ENCODE measurements around the gene MIPEP.
"Not testable (repeated sequence)": the region's sequence is repeated elsewhere in the genome, so short reads cannot be mapped to it uniquely, and the experiment has no call there.

The MIPEP gene

DNA sequence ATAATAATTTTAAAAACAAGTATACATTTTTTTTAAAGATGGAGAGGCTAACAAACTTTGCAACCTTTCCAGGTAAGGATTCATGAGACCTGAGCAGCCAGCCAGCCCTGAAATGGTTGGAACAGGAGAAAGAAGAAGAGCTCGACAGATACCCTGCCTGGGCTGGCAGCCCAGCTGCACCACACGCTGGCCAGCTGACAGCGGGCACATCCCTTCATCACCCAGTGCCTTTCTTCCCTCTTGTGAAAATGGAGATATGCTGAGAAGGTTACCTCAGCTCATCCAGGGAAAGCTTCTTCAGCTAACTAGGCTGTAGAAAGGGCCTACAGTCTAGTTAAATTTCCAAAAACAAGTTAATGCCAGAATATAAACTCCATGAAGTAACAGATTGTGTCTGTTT lies 4.8 kb downstream of the MIPEP start:
- not testable (repeated sequence) for DNase-seq

DNA sequence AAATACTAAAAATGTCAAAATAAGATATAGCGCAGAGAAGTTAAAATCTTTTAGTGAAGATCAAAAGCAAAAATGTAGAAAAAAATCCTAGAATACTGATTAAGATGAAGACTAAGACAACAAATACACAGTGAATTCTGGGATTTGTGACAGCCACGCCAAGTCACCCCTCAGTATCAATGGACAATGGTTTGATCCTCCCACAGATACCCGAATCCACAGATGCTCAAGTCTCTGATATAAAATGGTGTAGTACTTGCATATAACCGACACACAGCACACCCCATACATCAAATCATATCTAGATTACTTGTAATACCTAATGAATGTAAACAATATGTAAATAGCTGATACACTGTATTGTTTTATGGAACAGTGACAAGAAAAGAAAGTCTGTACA lies 5.9 kb downstream of the MIPEP start:
- DNase-seq, result no peak

DNA sequence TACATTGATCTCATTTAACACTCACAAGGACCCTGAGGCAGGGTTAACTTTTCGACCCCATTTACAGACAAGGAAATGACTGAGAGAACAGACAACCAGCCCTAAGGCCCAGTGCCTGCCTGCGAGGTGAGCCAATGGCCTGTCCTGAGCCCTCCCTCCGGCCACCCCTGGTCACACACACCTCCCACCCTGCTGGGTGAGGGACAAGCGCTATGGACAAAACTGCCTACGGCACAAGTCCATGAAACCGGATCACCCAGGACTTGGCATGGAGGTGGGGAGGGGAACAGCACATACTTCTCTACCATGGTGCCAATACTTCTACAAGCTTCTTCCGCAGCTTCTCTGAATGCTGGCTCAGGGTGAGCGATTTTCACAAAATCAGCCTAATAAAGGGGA lies 7.8 kb downstream of the MIPEP start:
- not testable (repeated sequence) for DNase-seq

DNA sequence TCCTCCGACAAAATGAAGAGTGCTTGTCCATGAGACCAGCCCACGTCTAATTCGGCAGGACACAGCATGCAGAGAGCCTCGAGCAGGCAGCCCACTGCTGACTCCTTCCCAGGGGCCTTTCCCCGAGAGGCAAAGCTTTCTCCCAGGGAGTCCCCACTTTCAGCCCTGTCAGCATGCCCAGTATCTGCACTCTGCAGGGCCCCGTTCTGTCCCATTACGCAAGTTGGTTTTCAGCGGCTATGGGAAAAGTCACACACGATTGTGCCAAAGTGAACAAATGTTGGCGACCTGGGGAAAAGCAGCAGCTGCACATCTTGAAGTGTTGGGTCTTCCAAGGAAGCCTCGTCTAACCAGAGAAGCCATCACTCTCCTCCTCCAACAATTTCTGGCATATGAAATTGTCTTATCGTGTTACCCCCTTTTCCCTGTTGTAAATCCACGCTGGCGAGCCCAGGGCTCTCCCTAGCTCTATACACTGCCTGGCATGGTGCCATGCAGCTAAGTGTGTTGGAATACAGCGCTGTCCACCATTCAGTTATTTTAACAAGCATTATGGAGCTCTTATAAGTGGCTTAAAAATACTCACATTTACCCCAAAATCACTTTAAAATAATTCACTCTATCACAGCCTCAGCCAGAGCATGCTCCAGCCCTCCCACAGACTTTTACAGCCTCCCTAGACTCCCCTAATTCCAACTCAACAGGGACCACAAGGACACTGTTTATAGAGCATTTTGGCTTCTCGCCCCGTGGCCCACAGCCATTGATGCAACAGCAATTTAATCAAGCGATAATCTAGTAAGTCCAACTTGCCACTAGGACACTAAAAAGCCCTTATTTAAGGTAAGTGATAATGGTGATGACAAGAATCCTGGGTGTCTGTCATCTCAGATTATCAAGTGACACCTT lies 8.5 kb downstream of the MIPEP start:
- not testable (repeated sequence) for DNase-seq

DNA sequence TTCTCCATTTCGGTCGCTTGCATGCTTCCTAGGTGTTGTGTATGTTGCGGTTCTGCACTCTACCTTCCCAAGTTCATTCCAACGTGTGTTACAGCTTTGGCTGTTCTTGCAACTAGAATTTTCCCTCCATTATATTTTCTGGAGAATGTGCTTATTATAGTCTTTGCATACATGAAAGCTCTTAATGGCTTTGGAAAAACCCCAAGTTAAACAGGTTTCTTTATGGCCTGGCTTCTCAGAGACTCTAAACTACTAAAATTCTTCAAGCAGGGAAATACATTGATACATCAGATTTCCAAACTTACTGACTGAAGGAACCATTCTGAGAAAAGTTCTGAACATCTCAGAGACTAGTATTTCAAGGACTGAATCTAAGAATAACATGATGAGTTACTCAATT lies 11.9 kb downstream of the MIPEP start:
- DNase-seq, result no peak

DNA sequence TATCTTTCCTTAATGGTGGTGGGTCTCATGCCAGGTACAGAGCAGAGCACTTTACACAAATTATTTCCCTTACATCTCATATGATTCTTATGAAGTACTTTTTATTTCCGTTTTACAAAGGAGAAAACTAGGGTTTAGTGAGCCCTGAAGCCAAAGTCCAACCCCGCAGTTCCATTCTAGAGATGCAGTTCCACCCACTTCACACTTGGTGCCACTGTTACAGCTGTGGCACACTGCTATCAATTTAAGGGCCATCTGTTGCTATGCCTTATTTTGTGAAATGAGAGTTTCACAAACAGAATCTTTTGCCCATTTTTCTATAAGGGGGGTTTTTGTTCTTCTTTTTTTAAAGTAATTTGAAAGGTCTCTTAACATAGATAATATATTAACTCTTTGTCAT lies 12.9 kb downstream of the MIPEP start:
- no peak for DNase-seq

DNA sequence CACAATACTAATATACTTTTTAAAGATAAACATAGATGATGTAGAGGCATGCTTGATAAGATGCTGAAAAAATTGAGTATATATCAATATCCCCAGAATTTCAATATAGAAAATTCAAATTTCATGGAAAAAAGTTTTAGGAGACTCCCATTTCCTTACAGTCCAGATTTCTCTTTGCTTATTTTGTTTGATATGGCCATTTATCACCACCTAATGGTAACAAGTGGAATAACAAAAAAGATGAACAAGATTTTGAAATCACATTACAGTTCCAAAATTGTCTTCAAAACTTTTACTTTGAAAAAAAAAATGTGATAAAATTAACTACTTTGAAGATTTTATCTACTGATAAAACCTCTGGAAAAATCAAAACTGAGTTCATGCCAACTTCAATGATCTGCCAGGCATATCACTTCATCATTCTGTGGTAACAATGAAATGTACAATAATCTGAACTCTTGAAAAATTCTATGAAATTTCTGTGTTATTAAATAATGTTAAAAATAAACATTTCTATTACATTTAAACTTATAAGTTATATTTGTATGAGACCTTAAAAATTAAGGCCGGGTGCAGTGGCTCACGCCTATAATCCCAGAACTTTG lies 17.5 kb downstream of the MIPEP start:
- DNase-seq, result no peak

DNA sequence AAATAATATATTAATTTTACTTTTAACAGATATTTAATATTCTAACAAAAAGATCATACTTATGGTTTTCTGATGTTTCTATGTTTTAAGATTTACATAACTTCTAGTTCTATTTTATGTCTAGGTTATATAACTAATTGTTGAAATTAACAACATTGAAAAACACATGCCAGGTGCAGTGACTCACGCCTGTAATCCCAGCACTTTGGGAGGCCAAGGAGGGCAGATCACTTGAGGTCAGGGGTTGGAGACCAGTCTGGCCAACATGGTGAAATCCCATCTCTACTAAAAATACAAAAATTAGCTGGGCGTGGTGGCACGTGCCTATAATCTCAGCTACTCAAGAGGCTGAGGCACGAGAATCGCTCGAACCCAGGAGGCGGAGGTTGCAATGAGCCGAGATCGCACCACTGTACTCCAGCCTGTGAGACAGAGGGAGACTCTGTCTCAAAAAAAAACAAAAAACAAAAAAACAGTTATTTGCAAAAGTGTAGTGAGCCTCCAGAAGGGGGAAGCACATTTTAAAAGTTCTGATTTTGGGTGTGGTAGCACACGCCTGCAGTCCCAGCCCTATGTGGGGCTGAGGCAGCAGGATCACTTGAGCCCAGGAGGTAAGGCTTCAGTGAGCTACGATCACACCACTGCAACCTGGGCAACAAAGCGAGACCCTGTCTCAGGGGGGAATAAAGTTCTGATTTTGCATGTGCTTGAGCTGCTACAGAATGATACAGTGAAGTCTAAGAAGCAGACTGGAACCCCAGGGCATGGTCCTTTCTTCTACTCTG lies 18.7 kb downstream of the MIPEP start:
- no peak for DNase-seq

DNA sequence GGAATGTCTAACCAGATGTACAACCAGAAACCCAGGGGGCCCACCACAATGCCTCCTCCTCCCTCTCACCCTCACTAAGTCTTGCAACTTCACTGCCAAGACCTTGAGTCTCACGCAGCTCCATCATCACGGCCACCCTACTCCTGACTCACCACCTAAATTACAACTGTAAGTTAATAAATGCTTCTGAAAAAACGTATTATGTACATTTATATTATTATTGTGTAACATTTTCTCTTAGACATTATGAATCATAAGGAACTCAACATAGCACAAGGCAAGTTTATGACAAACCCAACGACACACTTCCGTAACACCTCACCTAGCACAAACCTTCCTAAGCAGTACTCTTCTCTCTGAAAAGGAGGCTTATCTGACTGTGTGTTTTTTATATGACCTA lies 20.7 kb downstream of the MIPEP start:
- no peak for DNase-seq

DNA sequence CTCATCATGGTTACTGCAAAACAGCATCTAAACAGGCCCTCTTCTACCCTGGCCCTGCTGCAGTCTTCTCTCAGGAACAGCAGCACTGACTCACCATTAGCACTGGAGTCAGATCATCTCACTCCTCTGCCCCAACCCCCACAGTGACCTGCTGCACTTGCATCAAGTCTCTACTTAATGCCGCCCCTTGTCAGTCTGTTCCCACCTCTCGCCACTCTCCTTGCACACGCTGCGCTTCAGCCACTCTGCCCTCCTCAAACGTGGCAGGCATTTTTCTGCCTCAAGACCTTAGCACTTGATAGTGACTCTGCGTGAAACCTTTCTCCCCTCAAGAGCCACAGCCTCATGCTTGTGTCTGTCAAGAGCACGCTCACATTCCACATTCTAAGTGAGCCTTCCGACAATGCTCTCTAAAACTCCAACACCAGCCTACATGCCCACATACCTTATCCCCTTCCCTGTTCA lies 22.1 kb downstream of the MIPEP start:
- no peak for DNase-seq

DNA sequence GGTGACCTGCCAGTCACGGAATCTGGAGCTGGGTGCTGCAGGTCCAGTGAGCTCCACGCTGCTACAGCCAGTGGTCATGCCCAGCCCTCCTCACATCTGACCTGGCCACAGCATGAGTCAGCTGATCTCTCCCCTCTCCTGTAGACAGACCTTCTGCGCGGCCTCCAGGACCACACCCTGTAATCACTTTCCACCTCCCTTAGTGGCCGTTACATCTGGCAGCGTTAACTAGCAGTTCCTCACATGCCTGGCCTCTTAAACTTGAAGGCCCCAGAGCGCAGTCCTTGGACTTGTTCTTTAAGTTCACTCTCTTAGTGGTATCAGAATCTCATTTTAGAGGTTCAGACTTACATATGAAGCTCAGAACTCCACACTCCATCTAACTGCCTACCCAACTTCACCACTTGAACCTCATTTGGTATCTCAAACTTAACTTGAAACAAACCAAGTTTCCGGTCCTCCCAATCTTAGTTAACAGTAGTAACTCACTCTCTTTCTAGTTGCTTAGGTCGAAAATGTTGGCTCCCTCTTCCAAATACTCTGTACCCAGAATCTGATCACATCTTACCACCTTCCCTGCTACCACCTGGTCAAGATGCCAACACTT lies 22.7 kb downstream of the MIPEP start:
- no peak for DNase-seq

DNA sequence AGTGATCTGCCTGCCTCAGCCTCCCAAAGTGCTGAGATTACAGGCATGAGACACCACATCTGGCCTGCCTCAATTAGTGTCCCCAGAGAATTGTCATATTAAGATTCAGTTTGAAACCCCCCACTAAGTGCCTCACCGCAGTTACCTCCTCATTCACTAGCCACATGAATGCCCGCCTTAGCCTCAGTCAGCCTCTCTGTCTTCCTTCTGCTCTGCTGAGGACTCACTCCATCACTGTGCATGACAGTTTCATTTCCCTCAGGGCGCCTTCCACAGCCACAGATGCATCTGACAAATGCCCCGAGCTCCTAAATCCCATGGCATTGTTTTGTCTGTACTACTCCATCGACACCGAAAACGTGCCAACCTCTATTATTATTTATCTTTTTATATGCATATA lies 23.3 kb downstream of the MIPEP start:
- no peak for DNase-seq

DNA sequence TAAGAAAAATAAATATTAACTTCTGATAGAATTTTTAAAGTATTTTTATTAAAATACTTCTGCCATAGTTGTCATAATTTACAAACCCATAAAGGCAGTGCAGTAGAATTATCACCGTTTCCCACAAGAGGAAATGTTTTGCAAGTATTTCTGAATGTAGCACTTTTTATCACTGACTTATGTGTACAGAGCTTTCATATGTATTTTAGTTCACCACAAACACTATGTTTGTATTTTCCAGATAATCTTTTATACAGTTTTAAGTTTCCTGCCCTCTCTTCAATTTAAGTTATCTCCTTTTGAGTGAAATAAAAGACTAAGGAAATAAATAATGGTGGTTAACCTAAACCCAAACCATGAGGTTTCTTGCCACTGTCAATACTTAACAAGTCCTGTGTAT lies 24.2 kb downstream of the MIPEP start:
- no peak for DNase-seq

DNA sequence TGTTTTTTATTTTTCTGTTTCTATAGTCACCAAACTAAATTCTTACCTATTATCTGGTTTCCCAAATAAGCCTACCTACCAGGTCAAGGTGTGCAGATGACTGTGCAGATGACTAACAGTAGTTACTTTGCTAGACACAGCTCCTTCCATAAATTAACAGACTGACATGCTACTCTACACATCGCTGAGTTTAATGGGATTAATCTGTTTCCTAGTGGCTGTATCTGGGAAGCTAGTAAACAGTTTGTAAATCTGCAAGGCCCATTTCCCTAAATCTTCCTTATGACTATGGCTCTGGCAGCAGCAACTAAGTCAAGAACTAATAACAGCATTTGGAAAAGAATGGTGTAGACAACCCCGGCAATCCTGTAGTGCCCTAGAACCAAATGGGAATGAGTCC lies 27.9 kb downstream of the MIPEP start:
- DNase-seq, result no peak

DNA sequence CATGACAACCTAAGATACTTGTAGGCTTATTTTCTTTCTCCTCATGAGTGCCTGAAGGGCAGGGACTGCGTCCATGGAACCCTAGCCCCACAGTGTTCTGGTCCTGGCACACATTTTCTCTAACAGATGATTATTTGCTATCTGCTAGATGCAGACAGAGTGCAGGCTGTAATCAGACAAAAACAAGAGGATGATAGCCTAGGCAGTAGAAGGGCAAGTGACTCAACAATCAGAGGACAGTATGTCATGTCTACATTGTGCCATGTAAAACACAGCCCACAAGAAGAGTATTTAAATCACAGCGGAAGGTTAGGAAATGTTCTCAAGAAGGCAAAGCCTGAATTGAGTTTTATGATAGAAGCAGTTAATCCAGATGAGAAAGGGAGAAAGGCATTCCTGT lies 29.3 kb downstream of the MIPEP start:
- no peak for DNase-seq

DNA sequence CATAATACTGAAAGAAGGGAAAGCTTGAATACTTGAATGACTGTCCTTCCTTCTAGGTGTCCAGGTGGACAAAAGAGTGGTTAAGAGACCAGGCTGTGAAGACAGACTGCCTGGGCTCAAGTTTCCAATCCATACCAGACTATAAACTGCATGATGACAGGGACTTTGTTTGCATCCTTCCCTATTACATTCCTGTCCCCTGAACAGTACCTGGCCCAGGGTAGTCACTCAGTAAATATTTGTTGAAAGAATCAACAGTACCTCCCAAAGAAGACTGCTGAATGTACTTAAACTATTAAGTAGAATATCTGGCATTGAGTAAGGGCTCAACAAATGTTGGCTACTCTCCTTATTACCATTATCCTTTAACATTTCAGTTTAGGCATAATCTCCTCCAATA lies 29.7 kb downstream of the MIPEP start:
- no peak for DNase-seq

DNA sequence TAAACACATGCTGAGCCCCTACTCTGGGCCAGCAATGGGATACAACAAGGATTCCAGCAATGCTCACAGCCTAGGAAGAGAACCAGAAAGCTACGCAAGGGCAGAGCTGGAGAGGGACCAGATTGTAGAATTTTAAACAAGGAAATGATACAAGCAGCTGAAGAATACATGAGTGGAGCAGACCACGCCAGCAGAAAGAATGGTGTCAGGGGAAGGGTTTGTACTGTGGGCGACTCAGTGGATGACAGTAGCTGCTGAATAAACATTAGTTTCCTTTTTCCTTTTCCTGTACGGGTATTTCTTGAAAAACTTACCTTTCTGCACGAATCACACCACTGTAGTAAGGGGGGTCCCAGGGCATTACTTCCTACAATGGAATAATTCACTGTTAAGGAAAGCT lies 30.7 kb downstream of the MIPEP start:
- no peak for DNase-seq

DNA sequence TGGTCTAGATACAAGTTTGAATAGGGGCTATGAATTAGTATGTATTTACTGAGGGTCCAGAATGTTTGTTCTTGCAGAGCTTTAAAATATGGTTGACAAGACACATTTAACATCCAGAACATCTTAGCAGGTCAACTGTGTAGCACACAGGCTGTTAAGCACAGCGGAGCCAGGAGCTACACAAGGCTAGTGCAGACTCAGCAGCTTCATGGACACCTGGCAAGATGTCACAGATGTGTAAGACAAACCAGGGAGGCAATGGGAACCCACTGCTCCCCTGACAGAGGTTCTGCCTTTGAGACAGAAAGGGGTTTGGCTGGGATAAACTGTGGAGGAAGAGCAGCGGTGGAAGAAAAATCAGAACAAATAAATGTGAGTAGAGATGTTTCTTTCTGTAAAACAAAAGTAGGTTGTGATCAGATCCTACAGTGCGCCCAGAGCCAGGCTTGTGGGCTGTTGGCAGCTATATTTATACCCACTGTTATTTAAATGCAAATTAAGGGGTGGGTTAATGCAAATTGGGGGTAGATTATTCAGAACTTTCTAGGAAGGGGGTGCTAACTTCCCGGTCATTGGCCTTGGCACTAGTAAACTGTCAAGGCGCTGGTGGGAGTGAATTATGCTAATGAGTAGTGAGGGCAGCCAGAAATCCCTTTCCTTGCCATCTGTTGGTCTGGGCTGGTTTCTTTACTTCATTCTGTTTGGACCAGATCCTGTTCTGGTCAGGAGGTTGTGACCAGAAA lies 33.0 kb downstream of the MIPEP start:
- no peak for DNase-seq

DNA sequence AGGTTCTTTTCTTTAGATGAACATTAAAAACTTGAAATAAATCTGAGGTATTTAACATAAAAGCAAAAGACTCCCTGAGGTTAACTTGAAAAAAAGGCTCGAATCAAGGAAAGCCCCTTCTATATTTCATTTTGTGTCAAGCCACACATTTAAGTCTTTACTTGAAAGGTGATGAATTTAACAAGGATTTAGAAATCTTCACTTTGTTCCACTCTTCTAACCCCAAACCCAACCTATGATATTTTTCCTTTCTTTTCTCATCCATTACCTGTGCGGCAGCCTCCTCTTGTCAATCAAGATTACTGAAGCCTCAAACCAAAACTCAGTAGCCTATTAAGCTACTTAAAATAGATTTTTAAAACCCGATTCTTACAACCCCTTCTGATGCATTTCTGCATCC lies 33.8 kb downstream of the MIPEP start:
- no peak for DNase-seq

DNA sequence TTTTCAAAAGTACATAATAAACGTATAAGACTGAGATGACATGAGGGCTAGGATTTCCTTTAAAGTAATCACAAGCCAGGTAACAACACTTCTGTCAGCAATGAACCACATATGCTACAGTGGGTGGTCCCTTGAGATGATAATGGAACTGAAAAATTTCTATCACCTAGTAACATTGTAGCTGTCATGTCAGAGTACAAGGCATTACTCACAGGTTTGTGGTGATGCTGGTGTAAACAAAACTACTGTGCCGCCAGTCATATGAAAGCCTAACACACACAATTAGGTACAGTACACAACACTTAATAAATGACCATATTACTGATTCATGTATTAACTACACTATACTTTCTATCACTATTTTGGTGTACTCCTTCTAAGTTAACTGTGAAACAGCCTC lies 36.8 kb downstream of the MIPEP start:
- DNase-seq, result no peak

DNA sequence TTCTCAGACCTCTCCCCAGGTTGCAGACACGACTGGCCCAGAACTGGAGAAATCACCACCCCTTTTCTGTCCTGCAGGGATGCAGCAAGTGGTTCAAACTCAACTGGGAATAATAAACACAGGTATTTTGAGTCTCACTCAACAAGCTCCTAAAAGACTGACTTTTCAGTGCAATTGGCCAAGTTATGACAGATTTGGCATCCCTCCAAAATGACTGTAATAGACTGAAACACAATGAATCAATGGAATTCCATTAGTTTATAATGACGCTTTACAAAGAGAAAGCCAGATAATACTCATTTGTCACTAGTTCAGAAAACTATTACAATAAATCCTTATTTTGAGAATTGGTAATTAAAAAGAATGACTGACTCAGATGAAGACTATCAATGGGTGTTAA lies 38.1 kb downstream of the MIPEP start:
- DNase-seq, result no peak

DNA sequence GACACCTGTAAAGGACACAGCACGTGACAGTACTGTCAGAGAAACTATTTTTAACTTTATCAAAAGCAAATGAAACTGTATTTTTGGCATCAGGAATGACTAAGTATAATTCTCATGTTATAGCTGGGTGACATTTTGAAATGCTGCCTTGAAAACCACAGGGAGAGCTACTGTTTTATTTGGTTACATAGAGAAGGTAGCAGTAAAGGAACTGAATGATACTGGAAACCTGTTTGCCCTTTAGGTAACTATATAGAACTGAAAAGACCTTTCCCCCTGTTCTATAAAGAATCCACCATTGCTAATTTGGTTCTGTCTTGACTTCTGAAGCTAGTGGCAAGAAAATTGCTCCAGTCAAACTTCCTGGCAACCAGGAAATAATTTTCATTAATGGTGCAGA lies 39.1 kb downstream of the MIPEP start:
- DNase-seq, result no peak

DNA sequence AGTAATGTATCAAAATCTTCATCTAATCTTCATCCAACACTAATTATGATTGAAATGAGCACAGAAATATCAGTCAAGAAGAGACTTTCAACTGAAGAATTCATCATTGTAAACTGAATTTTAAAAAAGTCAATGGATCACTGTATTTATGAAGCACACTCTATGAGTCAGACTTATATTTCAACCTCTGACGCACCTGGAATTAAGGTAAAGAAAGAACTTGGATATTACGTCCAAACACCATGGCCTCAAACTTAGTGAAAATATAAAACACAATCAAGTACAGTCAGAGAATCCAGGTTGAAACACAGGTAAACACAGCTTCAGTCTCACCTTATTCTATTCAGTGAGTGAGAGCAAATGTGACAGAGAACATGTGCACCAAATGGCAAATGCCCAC lies 39.5 kb downstream of the MIPEP start:
- no peak for DNase-seq

All from activated CD8-positive, alpha-beta memory T cell treated with anti-CD3 and anti-CD28 coated beads, Interleukin-2, amount 50 U/mL, for 48 hours (primary cell).